Measurements from ENCODE around the gene H2BK1.

DNA sequence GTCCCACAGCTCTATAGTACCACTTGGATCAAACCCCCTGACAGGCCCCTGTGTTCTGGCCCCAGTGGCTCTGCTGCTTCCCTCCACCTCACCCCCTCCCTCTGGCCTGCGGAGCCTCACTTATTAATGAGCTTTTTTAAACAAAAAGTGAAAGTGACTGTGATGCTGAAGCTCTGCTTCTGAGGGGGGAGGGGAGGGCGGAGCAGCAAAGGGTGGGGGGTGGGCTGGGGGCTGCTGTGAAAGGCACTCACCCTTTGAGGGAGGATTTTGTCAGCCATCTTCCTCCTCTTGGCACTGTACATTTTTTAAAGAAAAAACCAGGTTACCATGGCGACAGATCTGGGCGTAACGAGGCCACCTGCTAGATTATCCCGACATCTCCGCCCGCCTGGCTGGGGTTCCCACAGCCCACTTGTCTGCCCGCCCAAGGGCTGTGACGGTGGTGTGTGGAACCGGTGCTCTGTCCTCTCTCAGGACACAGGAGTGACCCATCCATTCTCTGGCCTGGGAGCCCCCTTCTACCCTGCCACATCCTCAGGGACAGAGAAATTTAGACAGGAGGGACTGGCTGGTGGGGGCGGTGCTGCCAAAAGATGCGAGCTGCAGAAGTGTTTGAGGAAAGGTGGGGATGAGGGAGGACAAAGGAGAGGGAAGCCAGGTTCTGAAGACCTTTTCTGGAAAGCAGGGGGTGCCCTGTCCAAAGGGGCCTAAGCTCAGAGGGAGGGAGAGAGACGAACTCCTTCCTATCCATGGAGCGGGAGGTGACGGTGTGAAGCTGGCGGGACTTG is 33.3 kb upstream of the H2BK1 start:
- TF ChIP-seq, protein P1, sequence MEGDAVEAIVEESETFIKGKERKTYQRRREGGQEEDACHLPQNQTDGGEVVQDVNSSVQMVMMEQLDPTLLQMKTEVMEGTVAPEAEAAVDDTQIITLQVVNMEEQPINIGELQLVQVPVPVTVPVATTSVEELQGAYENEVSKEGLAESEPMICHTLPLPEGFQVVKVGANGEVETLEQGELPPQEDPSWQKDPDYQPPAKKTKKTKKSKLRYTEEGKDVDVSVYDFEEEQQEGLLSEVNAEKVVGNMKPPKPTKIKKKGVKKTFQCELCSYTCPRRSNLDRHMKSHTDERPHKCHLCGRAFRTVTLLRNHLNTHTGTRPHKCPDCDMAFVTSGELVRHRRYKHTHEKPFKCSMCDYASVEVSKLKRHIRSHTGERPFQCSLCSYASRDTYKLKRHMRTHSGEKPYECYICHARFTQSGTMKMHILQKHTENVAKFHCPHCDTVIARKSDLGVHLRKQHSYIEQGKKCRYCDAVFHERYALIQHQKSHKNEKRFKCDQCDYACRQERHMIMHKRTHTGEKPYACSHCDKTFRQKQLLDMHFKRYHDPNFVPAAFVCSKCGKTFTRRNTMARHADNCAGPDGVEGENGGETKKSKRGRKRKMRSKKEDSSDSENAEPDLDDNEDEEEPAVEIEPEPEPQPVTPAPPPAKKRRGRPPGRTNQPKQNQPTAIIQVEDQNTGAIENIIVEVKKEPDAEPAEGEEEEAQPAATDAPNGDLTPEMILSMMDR (IDR thresholded peaks at IDR 0.05; ENCODE audit: low read length), result no peak
- no peak for TF ChIP-seq EZH2 (optimal IDR thresholded peaks at IDR 0.05; ENCODE audit: low read depth, low read length)

Measured in MM.1S (cell line).